ENCODE data around the gene ESRRG. TPM values are rescaled to one million over a fixed set of nuclear protein-coding genes. Genes with fewer than 3 reads are reported as not detected.

ESRRG gene
- total RNA-seq, 2 donors from 2014 or later, result 4.1 to 16.2 TPM

- H3K27ac ChIP-seq, result no peak overlapping the region
- intact Hi-C loops (cut with DNase I), result no loop called here
- DNase-seq (ENCODE audit: low spot score), result peak; percentile 14
- 44% methylated on average over 3 of the region's 3 CpGs for WGBS
- no peak overlapping the region for H3K4me3 ChIP-seq
- no peaks in the 10 kb centered on the region for H3K9me3 ChIP-seq
- H3K27me3 ChIP-seq (replicated peaks; ENCODE audit: insufficient read depth), result no peaks in the 10 kb centered on the region
- TF ChIP-seq CTCF (IDR thresholded peaks at IDR 0.05) (no peak), POLR2AphosphoS5 (IDR thresholded peaks at IDR 0.05) (peak; percentile 35)
- H3K36me3 ChIP-seq, result no peaks in the 10 kb centered on the region
- H3K4me1 ChIP-seq (replicated peaks), result no peaks in the 10 kb centered on the region
Measured at GRCh38 chr1:216456682-216457081, 266.5 kb downstream of the ESRRG start.

- intact Hi-C loops (cut with DNase I), result no loop called here
- H3K27me3 ChIP-seq (replicated peaks; ENCODE audit: insufficient read depth), result no peaks in the 10 kb centered on the region
- no peak overlapping the region for H3K4me3 ChIP-seq
- no peaks in the 10 kb centered on the region for H3K9me3 ChIP-seq
- TF ChIP-seq POLR2AphosphoS5 (IDR thresholded peaks at IDR 0.05) (no peak), CTCF (IDR thresholded peaks at IDR 0.05) (no peak), POLR2A (IDR thresholded peaks at IDR 0.05) (no peak)
- no peaks in the 10 kb centered on the region for H3K36me3 ChIP-seq
- H3K27ac ChIP-seq, result no peak overlapping the region
- DNase-seq (ENCODE audit: low spot score), result no peak
- WGBS, result 39% methylated on average over 2 of the region's 2 CpGs
- no peaks in the 10 kb centered on the region for H3K4me1 ChIP-seq (replicated peaks)
Measured at GRCh38 chr1:216453777-216454176, 269.5 kb downstream of the ESRRG start.
